GM13977 (cell line): Measurements from ENCODE around the gene TTI1.

ENCODE experiments used
- DNase-seq: peaks from one replicate; pipeline ENCODE4 v3.0.0; 2012; ENCODE audit warnings: low spot score
- CTCF ChIP-seq: IDR thresholded peaks from 2 replicates; pipeline ENCODE4 v1.5.1; 2012; ENCODE audit warnings: mild to moderate bottlenecking, control low read depth; ENCODE audit not compliant: insufficient read depth; ENCODE audit errors: extremely low read depth, missing control alignments
- in situ Hi-C: fragments of 300-500 bp; cut with MboI; formaldehyde crosslinking; loops from one replicate; pipeline ENCODE4 v1.12.0; 2022; ENCODE audit warnings: low sequenced_read_pairs, low pct_unique_long_range_greater_than_20kb, mixed read lengths, inconsistent platforms; ENCODE audit not compliant: unreplicated experiment

TTI1 gene

GRCh38 chr20:37987602-37988290 lies 45.5 kb downstream of the TTI1 start:
- in situ Hi-C loops, result no loop called here
- DNase-seq, result no peak
- no peak for TF ChIP-seq CTCF

GRCh38 chr20:37986873-37987601 lies 46.2 kb downstream of the TTI1 start:
- DNase-seq, result no peak
- in situ Hi-C loops, result no loop called here
- no peak for TF ChIP-seq CTCF

GRCh38 chr20:37986044-37986858 lies 47.0 kb downstream of the TTI1 start:
- TF ChIP-seq CTCF, result no peak
- in situ Hi-C loops, result no loop called here
- no peak for DNase-seq

- in situ Hi-C loops, result no loop called here
- no peak for TF ChIP-seq CTCF
- DNase-seq, result no peak
Measured at GRCh38 chr20:37984018-37984785, 49.1 kb downstream of the TTI1 start.

GRCh38 chr20:37983286-37983685 lies 50.0 kb downstream of the TTI1 start:
- DNase-seq, result no peak
- in situ Hi-C loops, result no loop called here
- TF ChIP-seq CTCF, result no peak

GRCh38 chr20:37981568-37981967 lies 51.7 kb downstream of the TTI1 start:
- no peak for TF ChIP-seq CTCF
- DNase-seq, result no peak
- in situ Hi-C loops, result no loop called here
